Heart right ventricle (tissue), 16 donors: ENCODE results near the gene SNRNP35. TPM values are rescaled to one million over a fixed set of nuclear protein-coding genes. Genes with fewer than 3 reads are reported as not detected.

Source experiments
- ATAC-seq, 8 donors: fragments of 200-7000 bp; cut with Tn5 transposase; one replicate each; pipeline ENCODE4 v1.9.1; 2020; ENCODE audit warnings: mild to moderate bottlenecking in 8 of 8, moderate library complexity in 8 of 8, moderate number of reproducible peaks in 1 of 8
- DNase-seq, 2 donors: peaks; one replicate each; pipeline ENCODE4 v3.0.0-alpha.2; 2020
- H3K27ac ChIP-seq, 10 donors: fragments of 200-600 bp; sonication (generic) in 2 of 10; one replicate each; pipeline versions ENCODE4 v1.5.0 to v1.8.0; 2020 to 2022; ENCODE audit warnings: mild to moderate bottlenecking in 3 of 10
- H3K27me3 ChIP-seq, 7 donors: fragments of 200-600 bp; one replicate each; pipeline ENCODE4 v1.8.0; 2021 to 2022; ENCODE audit warnings: mild to moderate bottlenecking in 2 of 7
- H3K36me3 ChIP-seq, 9 donors: fragments of 200-600 bp; sonication (generic) in 1 of 9; one replicate each; pipeline versions ENCODE4 v1.5.0 to v1.8.0; 2020 to 2022; ENCODE audit warnings: mild to moderate bottlenecking in 2 of 9
- H3K4me1 ChIP-seq, 9 donors: fragments of 200-600 bp; sonication (generic) in 1 of 9; one replicate each; pipeline versions ENCODE4 v1.5.0 to v1.8.0; 2020 to 2022; ENCODE audit warnings: mild to moderate bottlenecking in 4 of 9
- H3K4me3 ChIP-seq, 10 donors: fragments of 200-600 bp; sonication (generic) in 2 of 10; one replicate each; pipeline versions ENCODE4 v1.5.0 to v1.8.0; 2020 to 2022; ENCODE audit warnings: mild to moderate bottlenecking in 7 of 10, moderate library complexity in 2 of 10
- H3K9me3 ChIP-seq, 11 donors: fragments of 200-600 bp in 10 of 11; sonication (generic) in 2 of 11; one replicate each; pipeline versions ENCODE4 v1.5.0 to v1.8.0; 2013 to 2022; ENCODE audit warnings: mild to moderate bottlenecking in 2 of 11, control low read depth in 1 of 11, moderate library complexity in 1 of 11
- WGBS, 2 donors: extraction: QIAGEN DNeasy Blood & Tissue Kit; methylation state at CpG; one replicate each; pipeline ENCODE4 v1.1.7; 2013; ENCODE audit warnings: inconsistent platforms in 1 of 2; 5-methylcytosine and 5-hydroxymethylcytosine counted together
- intact Hi-C, 10 donors: fragments of 100-400 bp; cut with DNase I; formaldehyde crosslinking; loops; one replicate each; pipeline versions ENCODE4 v1.11.1 to v1.14.2; 2022
- polyA plus RNA-seq, 2 donors: library from polyadenylated mRNA; stranded (reverse); fragments of 200-250 nt; gene quantifications; one replicate each; pipeline ENCODE4 v1.2.3, GENCODE V29; 2013
- total RNA-seq, 10 donors: library from RNA; stranded (reverse); fragmentation: NEBNext Ultra II Directional in 3 of 10; extraction: Animal tissue kit (Norgen Biotek cat#: 25700) in 3 of 10; gene quantifications; one replicate each; pipeline versions ENCODE4 v1.2.1 to v1.2.4, GENCODE V29; 2021 to 2023
- TF ChIP-seq, protein P1 (sequence below), 9 donors: fragments of 200-600 bp; sonication (generic) in 2 of 9; IDR thresholded peaks; one replicate each; pipeline versions ENCODE4 v1.5.0 to v1.8.0; 2021 to 2022; ENCODE audit warnings: antibody characterized with exemption in 9 of 9, mild to moderate bottlenecking in 5 of 9, moderate library complexity in 1 of 9
- donor health status: Arrhythmogenic right ventricular cardiomyopathy.
- donor health status: ischemic (EF 13 %, LVEDD 7.1; RV severe dilation, severe dysfunction).
- donor health status: healthy with polysubstance abuse.
- donor health status: DM: no; HTN: yes; CAD: no.
- donor health status: DM: no; HTN: no; CAD: no.
- donor health status: ischemic (EF 25% LVEDD 6.9; RV normal size, moderate dysfunction).
- donor health status: ischemic (EF 25% LVEDD 5.7; RV mildly dilated, moderate dysfunction).
- donor health status: healthy.
- donor health status: DM: yes; HTN: yes; CAD: no.
- donor health status: Ischemic cardiomyopathy.
- donor health status: ischemic (EF 35%, LVEDD 5.7; RV mildly dilated, moderate dysfunction).
- donor health status: nonischemic (EF 11% LVEDD 7.7; RV severe dilation, severe dysfunction).
- donor health status: DM: yes; HTN: yes; CAD: no.
- donor health status: PGD.
- donor health status: ischemic (EF 29% LVEDD 5.4; RV normal size, mild dysfunction).
- donor health status: nonischemic (EF 23%, LVEDD 6.1; RV moderate dilation, normal function).

SNRNP35 gene
- total and polyA plus RNA-seq, 12 donors = 18.0 to 117 (median 20.5) TPM

DNA sequence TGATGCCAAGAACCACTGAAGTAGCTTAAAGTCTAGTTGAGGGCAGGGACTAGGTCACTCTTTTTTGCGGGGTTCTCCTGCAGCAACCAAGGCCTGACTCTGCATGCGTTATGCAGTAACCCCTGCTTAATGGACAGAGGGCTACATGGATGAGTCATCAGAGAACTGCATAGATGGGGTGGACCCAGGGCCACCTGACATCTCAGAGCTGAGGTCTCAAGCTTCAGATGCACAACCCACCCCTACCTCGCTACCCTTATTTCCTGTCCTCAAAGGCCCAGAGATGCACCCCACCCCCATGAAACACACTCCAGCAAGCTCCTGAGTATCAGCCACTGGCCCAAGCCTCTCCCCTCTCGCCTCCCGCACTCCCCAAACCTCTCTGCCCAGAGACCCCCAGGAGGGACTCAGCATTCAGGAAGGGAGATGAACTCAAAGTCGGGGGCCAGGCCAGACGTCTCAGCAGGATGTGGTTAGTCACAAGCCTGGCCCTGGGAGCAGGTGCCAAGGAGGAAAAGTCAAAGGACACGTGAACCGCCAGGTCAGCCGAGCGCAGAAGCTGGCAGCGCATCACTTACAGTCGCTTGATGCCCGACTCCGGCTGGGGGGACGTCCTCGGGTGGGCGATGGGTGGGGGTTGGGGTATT, 25.8 kb downstream of the SNRNP35 start:
- Histone ChIP-seq H3K27ac (peak overlapping the region in 2 of 10 donors; percentile 10 to 27), H3K27me3 (no peaks in the 10 kb centered on the region), H3K4me1 (peaks cover 2 to 21% (median 12%) of the 10 kb centered on the region in 9 donors), H3K4me3 (no peak overlapping the region), H3K36me3 (peaks cover 0 to 76% (median 17%) of the 10 kb centered on the region in 9 donors), H3K9me3 (no peaks in the 10 kb centered on the region)
- WGBS, 2 donors = 74 to 84% methylated on average over 18 of the region's 18 CpGs
- ATAC-seq = no peak
- intact Hi-C loops = loop anchor here in 2 of 10 donors (10.0 kb wide), 2 partner anchors 51 to 91 kb away; partner anchors contain the start of gene RILPL1 (in 1 of the 2)
- DNase-seq = no peak
- TF ChIP-seq, protein P1, sequence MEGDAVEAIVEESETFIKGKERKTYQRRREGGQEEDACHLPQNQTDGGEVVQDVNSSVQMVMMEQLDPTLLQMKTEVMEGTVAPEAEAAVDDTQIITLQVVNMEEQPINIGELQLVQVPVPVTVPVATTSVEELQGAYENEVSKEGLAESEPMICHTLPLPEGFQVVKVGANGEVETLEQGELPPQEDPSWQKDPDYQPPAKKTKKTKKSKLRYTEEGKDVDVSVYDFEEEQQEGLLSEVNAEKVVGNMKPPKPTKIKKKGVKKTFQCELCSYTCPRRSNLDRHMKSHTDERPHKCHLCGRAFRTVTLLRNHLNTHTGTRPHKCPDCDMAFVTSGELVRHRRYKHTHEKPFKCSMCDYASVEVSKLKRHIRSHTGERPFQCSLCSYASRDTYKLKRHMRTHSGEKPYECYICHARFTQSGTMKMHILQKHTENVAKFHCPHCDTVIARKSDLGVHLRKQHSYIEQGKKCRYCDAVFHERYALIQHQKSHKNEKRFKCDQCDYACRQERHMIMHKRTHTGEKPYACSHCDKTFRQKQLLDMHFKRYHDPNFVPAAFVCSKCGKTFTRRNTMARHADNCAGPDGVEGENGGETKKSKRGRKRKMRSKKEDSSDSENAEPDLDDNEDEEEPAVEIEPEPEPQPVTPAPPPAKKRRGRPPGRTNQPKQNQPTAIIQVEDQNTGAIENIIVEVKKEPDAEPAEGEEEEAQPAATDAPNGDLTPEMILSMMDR (IDR thresholded peaks at IDR 0.05) = no peak

DNA sequence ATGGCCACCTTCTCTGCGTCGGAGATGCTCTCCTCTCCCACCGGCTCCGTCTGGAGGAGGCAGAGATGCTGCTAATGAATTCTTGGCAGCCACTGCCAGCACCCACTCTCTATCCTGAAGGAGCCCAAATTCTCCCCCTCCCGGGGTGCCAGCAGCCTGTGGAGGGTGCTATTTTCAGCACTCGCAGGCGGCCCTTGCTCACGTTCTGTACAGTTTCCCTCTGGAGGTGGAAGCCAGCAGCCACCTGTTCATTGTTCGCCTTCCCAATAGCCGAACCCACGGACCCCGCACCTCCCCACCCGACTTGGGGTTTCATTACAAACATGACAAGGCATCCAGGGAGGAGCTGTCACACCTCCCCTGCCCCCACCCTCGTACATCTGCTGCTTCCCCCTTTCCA, 27.8 kb downstream of the SNRNP35 start:
- H3K27ac ChIP-seq = peak overlapping the region in 2 of 10 donors; percentile 26 to 62
- H3K36me3 ChIP-seq = peaks cover 0 to 68% (median 17%) of the 10 kb centered on the region in 9 donors
- peak in 1 of 8 donors; percentile 27 for ATAC-seq
- DNase-seq = no peak
- H3K4me3 ChIP-seq = no peak overlapping the region
- H3K4me1 ChIP-seq = peaks cover 0 to 1% (median 0%) of the 10 kb centered on the region in 9 donors
- H3K27me3 ChIP-seq = no peaks in the 10 kb centered on the region
- TF ChIP-seq, protein P1 (IDR thresholded peaks at IDR 0.05) = no peak
- 78 to 83% methylated on average over 14 of the region's 14 CpGs for WGBS, 2 donors
- intact Hi-C loops = loop anchor here in 2 of 10 donors (10.0 kb wide), 2 partner anchors 49 to 89 kb away; partner anchors contain the start of gene RILPL1 (in 1 of the 2)
- no peaks in the 10 kb centered on the region for H3K9me3 ChIP-seq

DNA sequence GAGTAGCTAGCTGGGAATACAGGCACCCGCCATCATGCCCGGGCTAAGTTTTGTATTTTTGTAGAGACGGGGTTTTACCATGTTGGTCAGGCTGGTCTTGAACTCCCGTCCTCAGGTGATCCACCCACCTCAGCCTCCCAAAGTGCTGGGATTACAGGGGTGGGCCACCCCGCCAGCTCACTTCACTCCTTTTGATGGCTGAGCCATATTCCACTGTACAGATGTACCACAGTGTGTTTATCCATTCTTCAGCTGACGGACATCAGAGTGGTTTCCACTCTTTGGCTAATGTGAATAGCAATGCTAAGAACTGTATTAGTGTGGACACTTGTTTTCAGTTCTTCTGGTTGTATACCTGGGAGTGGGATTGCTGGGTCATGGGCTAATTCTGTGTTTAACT, 29.5 kb downstream of the SNRNP35 start:
- no peak for DNase-seq
- TF ChIP-seq, protein P1 (IDR thresholded peaks at IDR 0.05) = no peak
- ATAC-seq = no peak
- WGBS, 2 donors = 97 to 98% methylated on average over 6 of the region's 6 CpGs
- Histone ChIP-seq H3K27ac (peak overlapping the region in 3 of 10 donors; percentile 14 to 62 (median 31)), H3K4me3 (no peak overlapping the region), H3K4me1 (peaks cover 0 to 13% (median 6%) of the 10 kb centered on the region in 9 donors), H3K27me3 (no peaks in the 10 kb centered on the region), H3K9me3 (no peaks in the 10 kb centered on the region), H3K36me3 (peaks cover 0 to 57% (median 16%) of the 10 kb centered on the region in 9 donors)
- intact Hi-C loops = loop anchor here in 2 of 10 donors (10.0 kb wide), 2 partner anchors 47 to 87 kb away; partner anchors contain the start of gene RILPL1 (in 1 of the 2)

DNA sequence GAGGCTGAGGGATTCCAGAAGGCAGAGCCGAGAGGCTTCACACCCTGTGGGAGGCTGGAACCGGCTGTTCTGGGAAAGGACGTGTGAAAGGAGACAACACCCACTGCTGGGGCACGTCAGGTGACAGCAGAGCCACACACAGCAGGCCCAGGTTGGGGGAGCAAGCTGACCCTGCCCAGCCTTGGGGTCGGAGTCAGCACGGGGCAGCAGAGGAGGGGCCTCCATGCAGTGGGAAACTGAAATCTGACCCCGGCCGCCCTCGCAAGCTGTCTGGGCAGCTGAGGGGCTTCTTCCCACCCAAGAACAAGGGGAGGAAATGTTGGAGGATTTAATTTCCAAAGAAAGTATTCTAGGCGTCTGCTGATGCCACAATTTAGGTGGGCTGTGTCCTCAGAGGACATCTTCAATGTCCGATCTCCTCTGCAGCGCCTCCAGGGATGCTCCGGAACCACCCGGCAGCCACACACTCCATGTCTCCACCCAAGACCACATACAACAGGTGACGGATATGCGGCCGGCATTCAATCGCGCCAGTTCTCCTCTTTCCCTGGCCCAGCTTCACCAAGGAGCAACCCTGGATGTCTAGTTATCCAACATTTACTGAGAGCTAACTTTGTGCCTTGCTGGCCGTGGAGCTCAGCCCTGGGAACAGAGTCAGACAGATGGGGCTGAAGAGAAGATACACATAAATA, 30.7 kb downstream of the SNRNP35 start:
- Histone ChIP-seq H3K36me3 (peaks cover 0 to 44% (median 10%) of the 10 kb centered on the region in 9 donors), H3K9me3 (no peaks in the 10 kb centered on the region), H3K27me3 (no peaks in the 10 kb centered on the region), H3K27ac (peak overlapping the region in 2 of 10 donors; percentile 1 to 62), H3K4me3 (no peak overlapping the region), H3K4me1 (peaks cover 2 to 17% (median 7%) of the 10 kb centered on the region in 9 donors)
- no peak for DNase-seq
- intact Hi-C loops = loop anchor here in 2 of 10 donors (10.0 kb wide), 2 partner anchors 46 to 86 kb away; partner anchors contain the start of gene RILPL1 (in 1 of the 2)
- 75 to 81% methylated on average over 20 of the region's 20 CpGs for WGBS, 2 donors
- peak in 3 of 8 donors; percentile 23 to 53 (median 31) for ATAC-seq
- TF ChIP-seq, protein P1 (IDR thresholded peaks at IDR 0.05) = no peak
